ENCODE data around the gene FREY1. TPM values are rescaled to one million over a fixed set of nuclear protein-coding genes. Genes with fewer than 3 reads are reported as not detected.
A peak's percentile ranks its signal among the peaks of the same experiment; 100 is the strongest.
"Not testable (repeated sequence)": the region's sequence is repeated elsewhere in the genome, so short reads cannot be mapped to it uniquely, and the experiment has no call there.

FREY1 gene
- total and polyA plus RNA-seq, 7 donors = 0.14 to 0.56 (median 0.37) TPM; not detected in 4

GRCh38 chr11:45904309-45904915 lies 2.7 kb downstream of the FREY1 start:
- Histone ChIP-seq H3K27ac (no peak overlapping the region), H3K9me3 (no peaks in the 10 kb centered on the region), H3K4me3 (no peak overlapping the region), H3K4me1 (no peaks in the 10 kb centered on the region), H3K36me3 (ENCODE audit: insufficient read depth in 1 of 2, low read depth in 1 of 2) (peaks cover 0 to 4% of the 10 kb centered on the region in 2 donors), H3K27me3 (ENCODE audit: insufficient read depth in 3 of 3, low read length in 2 of 3) (peaks cover 0 to 13% (median 3%) of the 10 kb centered on the region in 3 donors)
- no peak for DNase-seq
- intact Hi-C loops (cut with DNase I) = no loop called here
- TF ChIP-seq CTCF (IDR thresholded peaks at IDR 0.05) = no peak
- 75 to 83% (median 76%) methylated on average over 15 of the region's 15 CpGs for WGBS, 3 donors
- ATAC-seq = no peak

DNA sequence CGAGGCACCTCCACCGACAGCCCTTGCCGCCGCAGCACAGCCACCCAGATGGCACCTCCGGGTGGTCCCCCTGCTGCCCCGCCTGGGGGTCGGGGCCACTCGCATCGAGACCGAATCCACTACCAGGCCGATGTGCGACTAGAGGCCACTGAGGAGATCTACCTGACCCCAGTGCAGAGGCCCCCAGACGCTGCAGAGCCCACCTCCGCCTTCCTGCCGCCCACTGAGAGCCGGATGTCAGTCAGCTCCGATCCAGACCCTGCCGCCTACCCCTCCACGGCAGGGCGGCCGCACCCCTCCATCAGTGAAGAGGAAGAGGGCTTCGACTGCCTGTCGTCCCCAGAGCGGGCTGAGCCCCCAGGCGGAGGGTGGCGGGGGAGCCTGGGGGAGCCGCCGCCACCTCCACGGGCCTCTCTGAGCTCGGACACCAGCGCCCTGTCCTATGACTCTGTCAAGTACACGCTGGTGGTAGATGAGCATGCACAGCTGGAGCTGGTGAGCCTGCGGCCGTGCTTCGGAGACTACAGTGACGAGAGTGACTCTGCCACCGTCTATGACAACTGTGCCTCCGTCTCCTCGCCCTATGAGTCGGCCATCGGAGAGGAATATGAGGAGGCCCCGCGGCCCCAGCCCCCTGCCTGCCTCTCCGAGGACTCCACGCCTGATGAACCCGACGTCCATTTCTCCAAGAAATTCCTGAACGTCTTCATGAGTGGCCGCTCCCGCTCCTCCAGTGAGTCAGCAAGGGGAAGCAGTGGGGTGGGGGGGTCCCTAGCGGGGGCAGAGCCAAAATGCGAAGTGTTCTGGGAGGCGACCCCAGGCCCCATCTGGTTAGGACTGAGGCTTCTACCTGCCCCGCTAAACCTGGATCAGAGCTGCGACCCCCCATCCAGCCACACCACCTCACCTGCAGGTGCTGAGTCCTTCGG lies 4.4 kb downstream of the FREY1 start:
- ATAC-seq (no peak), DNase-seq (no peak)
- WGBS, 3 donors = 90 to 92% (median 91%) methylated on average over 53 to 56 of the region's 56 CpGs
- Histone ChIP-seq H3K27me3 (ENCODE audit: insufficient read depth in 3 of 3, low read length in 2 of 3) (peaks cover 0 to 29% (median 11%) of the 10 kb centered on the region in 3 donors), H3K9me3 (no peaks in the 10 kb centered on the region), H3K36me3 (ENCODE audit: insufficient read depth in 1 of 2, low read depth in 1 of 2) (no peaks in the 10 kb centered on the region), H3K27ac (no peak overlapping the region), H3K4me3 (no peak overlapping the region), H3K4me1 (no peaks in the 10 kb centered on the region)
- intact Hi-C loops (cut with DNase I) = no loop called here
- TF ChIP-seq CTCF (IDR thresholded peaks at IDR 0.05) = no peak

GRCh38 chr11:45901626-45902025 lies 5.4 kb downstream of the FREY1 start:
- intact Hi-C loops (cut with DNase I) = no loop called here
- no peaks in the 10 kb centered on the region for H3K9me3 ChIP-seq
- no peaks in the 10 kb centered on the region for H3K36me3 ChIP-seq (ENCODE audit: insufficient read depth in 1 of 2, low read depth in 1 of 2)
- H3K4me1 ChIP-seq = peaks cover 2% of the 10 kb centered on the region
- no peak for DNase-seq
- H3K4me3 ChIP-seq = no peak overlapping the region
- no peak for ATAC-seq
- TF ChIP-seq CTCF (IDR thresholded peaks at IDR 0.05) = no peak
- H3K27ac ChIP-seq = no peak overlapping the region
- peaks cover 0 to 35% (median 13%) of the 10 kb centered on the region in 3 donors for H3K27me3 ChIP-seq (ENCODE audit: insufficient read depth in 3 of 3, low read length in 2 of 3)
- whole genome bisulfite sequencing, 3 donors = 70 to 82% (median 71%) methylated on average over 6 of the region's 6 CpGs

GRCh38 chr11:45900916-45901617 lies 6.0 kb downstream of the FREY1 start:
- DNase-seq = no peak
- no peaks in the 10 kb centered on the region for H3K9me3 ChIP-seq
- no peak overlapping the region for H3K27ac ChIP-seq
- H3K27me3 ChIP-seq (ENCODE audit: insufficient read depth in 3 of 3, low read length in 2 of 3) = peaks cover 0 to 38% (median 13%) of the 10 kb centered on the region in 3 donors
- no peak for ATAC-seq
- WGBS, 3 donors = 11 to 15% (median 15%) methylated on average over 8 of the region's 8 CpGs
- TF ChIP-seq CTCF (IDR thresholded peaks at IDR 0.05) = no peak
- intact Hi-C loops (cut with DNase I) = no loop called here
- H3K36me3 ChIP-seq (ENCODE audit: insufficient read depth in 1 of 2, low read depth in 1 of 2) = no peaks in the 10 kb centered on the region
- H3K4me3 ChIP-seq = peak overlapping the region; percentile 69
- peaks cover 7% of the 10 kb centered on the region for H3K4me1 ChIP-seq

DNA sequence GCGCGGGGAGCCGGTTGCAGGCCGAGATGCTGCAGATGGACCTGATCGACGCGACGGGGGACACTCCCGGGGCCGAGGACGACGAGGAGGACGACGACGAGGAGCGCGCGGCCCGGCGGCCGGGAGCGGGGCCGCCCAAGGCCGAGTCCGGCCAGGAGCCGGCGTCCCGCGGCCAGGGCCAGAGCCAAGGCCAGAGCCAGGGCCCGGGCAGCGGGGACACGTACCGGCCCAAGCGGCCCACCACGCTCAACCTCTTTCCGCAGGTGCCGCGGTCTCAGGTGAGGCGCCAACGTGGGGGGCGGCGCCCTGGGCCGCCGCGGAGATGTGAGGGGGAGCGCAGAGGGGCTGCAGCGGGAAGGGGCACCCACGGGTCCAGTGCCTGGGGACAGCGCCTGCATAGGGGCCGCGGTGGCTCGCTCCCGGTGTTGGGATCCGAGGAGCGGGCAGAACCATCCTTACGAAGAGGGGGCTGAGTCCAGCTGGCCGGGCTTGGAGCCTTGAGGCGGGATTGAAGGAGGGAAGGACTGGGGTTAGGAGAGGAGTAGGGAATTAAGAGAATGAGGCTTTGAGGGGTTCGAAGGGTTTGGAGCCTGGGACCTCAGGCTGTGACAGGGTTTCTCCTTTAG lies 6.8 kb downstream of the FREY1 start:
- peak in 1 of 2 donors; percentile 51 for DNase-seq

More for the DNA sequence above, 6.8 kb downstream of the FREY1 start:
- WGBS, 3 donors = 4 to 5% (median 5%) methylated on average over 24 to 39 of the region's 59 CpGs
- peaks cover 0 to 38% (median 13%) of the 10 kb centered on the region in 3 donors for H3K27me3 ChIP-seq (ENCODE audit: insufficient read depth in 3 of 3, low read length in 2 of 3)
- H3K9me3 ChIP-seq; H3K27ac ChIP-seq; H3K4me1 ChIP-seq; H3K36me3 ChIP-seq (ENCODE audit: insufficient read depth in 1 of 2, low read depth in 1 of 2); intact Hi-C loops (cut with DNase I): not testable (repeated sequence)
- peak overlapping the region; percentile 69 for H3K4me3 ChIP-seq
- peak; percentile 17 to 30 (median 18) for ATAC-seq

Measured in psoas muscle (tissue), 8 donors.